Measurements from ENCODE around the gene PAQR8. TPM values are rescaled to one million over a fixed set of nuclear protein-coding genes. Genes with fewer than 3 reads are reported as not detected.

Gene PAQR8
- total and polyA plus RNA-seq, 2 donors (not counting 1 experiment from before 2014, with no cell fraction given): 2.3 to 8.5 TPM

DNA sequence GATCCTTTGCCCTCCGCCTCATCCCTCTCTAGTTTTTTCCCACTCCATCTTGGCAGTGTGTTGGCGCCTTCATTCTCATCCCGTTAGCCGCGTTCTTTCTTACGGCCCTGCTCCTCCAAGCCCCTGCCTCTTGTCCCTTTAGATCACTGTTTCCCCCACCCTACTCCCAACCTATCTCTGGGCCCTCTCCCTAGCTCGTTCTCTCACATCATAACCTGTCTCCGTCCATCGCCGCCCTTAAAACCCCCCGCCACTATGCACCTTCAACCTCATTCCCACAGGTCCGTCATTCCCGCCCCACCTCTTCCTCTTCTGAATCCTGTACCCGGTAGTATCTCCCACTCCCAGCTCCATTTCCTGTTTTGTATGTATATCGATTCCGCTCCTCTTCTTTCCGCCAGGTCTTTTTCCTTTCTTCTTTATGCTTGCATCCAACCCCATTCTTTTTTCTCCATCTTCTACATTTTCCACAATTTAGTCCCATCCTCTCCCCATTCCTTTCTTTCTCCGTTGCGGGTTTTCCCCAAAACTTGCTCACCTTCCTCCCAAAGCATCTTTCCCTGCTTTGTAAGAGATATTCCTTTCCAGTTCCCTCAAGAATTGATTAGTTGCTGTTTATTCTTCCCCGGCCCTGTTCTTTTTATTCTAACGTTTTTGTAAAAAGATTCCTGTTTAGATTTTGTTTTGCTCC is 58.9 kb downstream of the PAQR8 start:
- H3K4me2 ChIP-seq (replicated peaks; ENCODE audit: low read depth, low read length, poor library complexity, severe bottlenecking): peak overlapping the region; percentile 84
- POLR2A ChIA-PET: interaction anchor here (2.1 kb wide), 1 partner anchor 78 kb away, joined by 5 read pairs; no protein-coding TSS in a partner anchor
- Mint-ChIP-seq H3K4me3 (no peak overlapping the region), H3K4me1 (peaks cover 9% of the 10 kb centered on the region), H3K27ac (no peak overlapping the region), H3K9me3 (ENCODE audit: insufficient read depth) (no peaks in the 10 kb centered on the region), H3K27me3 (no peaks in the 10 kb centered on the region)
- H3K4me1 ChIP-seq (ENCODE audit: control insufficient read depth in 2 of 2, insufficient read depth in 2 of 2, low read length in 2 of 2): peaks cover 16% of the 10 kb centered on the region in 2 donors
- no peaks in the 10 kb centered on the region for H3K27me3 ChIP-seq (replicated peaks in 1 of 4; ENCODE audit: control extremely low read depth in 1 of 4, control insufficient read depth in 3 of 4, insufficient read depth in 4 of 4, low read length in 3 of 4)
- H3K27ac ChIP-seq (ENCODE audit: low read length in 2 of 2): peak overlapping the region; percentile 50 to 84
- peaks cover 7% of the 10 kb centered on the region for H3K79me2 ChIP-seq (ENCODE audit: control insufficient read depth, insufficient read depth, low read length)
- no peaks in the 10 kb centered on the region for H4K20me1 ChIP-seq (ENCODE audit: control insufficient read depth, insufficient read depth, low read length, poor library complexity, severe bottlenecking)
- TF ChIP-seq EZH2 (IDR thresholded peaks at IDR 0.05; ENCODE audit: borderline replicate concordance, insufficient read depth, low read depth, low read length, poor library complexity, severe bottlenecking): no peak
- TF ChIP-seq, protein P1, sequence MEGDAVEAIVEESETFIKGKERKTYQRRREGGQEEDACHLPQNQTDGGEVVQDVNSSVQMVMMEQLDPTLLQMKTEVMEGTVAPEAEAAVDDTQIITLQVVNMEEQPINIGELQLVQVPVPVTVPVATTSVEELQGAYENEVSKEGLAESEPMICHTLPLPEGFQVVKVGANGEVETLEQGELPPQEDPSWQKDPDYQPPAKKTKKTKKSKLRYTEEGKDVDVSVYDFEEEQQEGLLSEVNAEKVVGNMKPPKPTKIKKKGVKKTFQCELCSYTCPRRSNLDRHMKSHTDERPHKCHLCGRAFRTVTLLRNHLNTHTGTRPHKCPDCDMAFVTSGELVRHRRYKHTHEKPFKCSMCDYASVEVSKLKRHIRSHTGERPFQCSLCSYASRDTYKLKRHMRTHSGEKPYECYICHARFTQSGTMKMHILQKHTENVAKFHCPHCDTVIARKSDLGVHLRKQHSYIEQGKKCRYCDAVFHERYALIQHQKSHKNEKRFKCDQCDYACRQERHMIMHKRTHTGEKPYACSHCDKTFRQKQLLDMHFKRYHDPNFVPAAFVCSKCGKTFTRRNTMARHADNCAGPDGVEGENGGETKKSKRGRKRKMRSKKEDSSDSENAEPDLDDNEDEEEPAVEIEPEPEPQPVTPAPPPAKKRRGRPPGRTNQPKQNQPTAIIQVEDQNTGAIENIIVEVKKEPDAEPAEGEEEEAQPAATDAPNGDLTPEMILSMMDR (IDR thresholded peaks at IDR 0.05): no peak
- H3K9me3 ChIP-seq (ENCODE audit: control extremely low read depth in 1 of 3, control insufficient read depth in 2 of 3, insufficient read depth in 1 of 3, low read length in 2 of 3): no peaks in the 10 kb centered on the region
- peak overlapping the region; percentile 90 for H2AFZ ChIP-seq (ENCODE audit: insufficient read depth, low read depth, low read length, poor library complexity, severe bottlenecking)
- ATAC-seq (ENCODE audit: low read depth): no peak
- DNase-seq: no peak
- intact Hi-C loops (cut with micrococcal nuclease): loop anchor here (1.0 to 5.0 kb wide), 8 partner anchors 59 to 574 kb away; partner anchors contain the start of genes GSTA4, MCM3 and PAQR8
- H3K36me3 ChIP-seq (replicated peaks in 1 of 2; ENCODE audit: control extremely low read depth in 1 of 2, control insufficient read depth in 1 of 2, extremely low read depth in 1 of 2, insufficient read depth in 2 of 2, low read length in 1 of 2): no peaks in the 10 kb centered on the region
- peak overlapping the region; percentile 78 for H3K9ac ChIP-seq (ENCODE audit: low read length)
- H3K4me3 ChIP-seq (ENCODE audit: control extremely low read depth in 1 of 5, extremely low read depth in 1 of 5, insufficient read depth in 1 of 5, low read depth in 2 of 5, low read length in 4 of 5): peak overlapping the region; percentile 67 to 90 (median 86)
- WGBS (ENCODE audit: insufficient coverage): 14% methylated on average over 19 of the region's 21 CpGs
- CTCF ChIA-PET: interaction anchor here (0.9 to 7.6 kb wide), 10 partner anchors 22 to 241 kb away, joined by 3 to 79 read pairs (median 5); partner anchors contain the start of gene MCM3

DNA sequence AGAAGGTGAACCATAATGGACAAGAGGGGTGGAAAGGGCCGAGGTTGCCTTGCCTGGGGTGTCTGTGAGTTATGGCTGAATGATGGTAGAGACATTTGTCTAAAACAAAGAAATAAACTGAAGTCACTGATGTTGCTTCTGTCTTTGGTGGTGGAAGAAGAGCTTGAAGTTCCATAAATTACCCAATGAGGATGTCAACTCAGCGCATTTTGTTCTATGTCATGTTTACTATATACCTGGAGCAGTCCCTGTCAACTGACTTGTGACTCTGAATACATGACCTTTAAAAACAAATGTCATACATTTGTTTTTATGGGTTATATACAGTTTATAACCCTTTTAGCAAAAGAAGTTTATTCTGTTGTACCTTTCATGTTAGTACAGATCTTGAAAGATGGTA is 60.2 kb downstream of the PAQR8 start:
- Mint-ChIP-seq H3K27ac (no peak overlapping the region), H3K4me3 (no peak overlapping the region), H3K9me3 (ENCODE audit: insufficient read depth) (no peaks in the 10 kb centered on the region), H3K4me1 (peaks cover 6% of the 10 kb centered on the region), H3K27me3 (no peaks in the 10 kb centered on the region)
- Histone ChIP-seq H3K27me3 (replicated peaks in 1 of 4; ENCODE audit: control extremely low read depth in 1 of 4, control insufficient read depth in 3 of 4, insufficient read depth in 4 of 4, low read length in 3 of 4) (no peaks in the 10 kb centered on the region), H3K4me3 (ENCODE audit: control extremely low read depth in 1 of 5, extremely low read depth in 1 of 5, insufficient read depth in 1 of 5, low read depth in 2 of 5, low read length in 4 of 5) (no peak overlapping the region), H3K4me1 (ENCODE audit: control insufficient read depth in 2 of 2, insufficient read depth in 2 of 2, low read length in 2 of 2) (peaks cover 16% of the 10 kb centered on the region in 2 donors), H3K36me3 (replicated peaks in 1 of 2; ENCODE audit: control extremely low read depth in 1 of 2, control insufficient read depth in 1 of 2, extremely low read depth in 1 of 2, insufficient read depth in 2 of 2, low read length in 1 of 2) (no peaks in the 10 kb centered on the region), H3K4me2 (replicated peaks; ENCODE audit: low read depth, low read length, poor library complexity, severe bottlenecking) (no peak overlapping the region), H3K79me2 (ENCODE audit: control insufficient read depth, insufficient read depth, low read length) (peaks cover 7% of the 10 kb centered on the region), H3K27ac (ENCODE audit: low read length in 2 of 2) (no peak overlapping the region), H4K20me1 (ENCODE audit: control insufficient read depth, insufficient read depth, low read length, poor library complexity, severe bottlenecking) (no peaks in the 10 kb centered on the region), H3K9ac (ENCODE audit: low read length) (no peak overlapping the region), H2AFZ (ENCODE audit: insufficient read depth, low read depth, low read length, poor library complexity, severe bottlenecking) (no peak overlapping the region), H3K9me3 (ENCODE audit: control extremely low read depth in 1 of 3, control insufficient read depth in 2 of 3, insufficient read depth in 1 of 3, low read length in 2 of 3) (no peaks in the 10 kb centered on the region)
- TF ChIP-seq, protein P1 (IDR thresholded peaks at IDR 0.05): no peak
- TF ChIP-seq EZH2 (IDR thresholded peaks at IDR 0.05; ENCODE audit: borderline replicate concordance, insufficient read depth, low read depth, low read length, poor library complexity, severe bottlenecking): no peak
- ATAC-seq (ENCODE audit: low read depth) (no peak), DNase-seq (no peak)
- ChIA-PET CTCF (interaction anchor here (3.7 kb wide), 1 partner anchor 78 kb away, joined by 24 read pairs; no protein-coding TSS in a partner anchor), POLR2A (no interaction called here)
- WGBS (ENCODE audit: insufficient coverage): no CpG with 5 or more reads among the region's 2 CpGs
- intact Hi-C loops (cut with micrococcal nuclease): loop anchor here (5.0 kb wide), 1 partner anchor 115 kb away; no protein-coding TSS in a partner anchor
